NCI-H146 (cell line): ENCODE results near the gene CLEC2B.
"Not testable (repeated sequence)": the region's sequence is repeated elsewhere in the genome, so short reads cannot be mapped to it uniquely, and the experiment has no call there.

Experiments used
- DNase-seq: peaks from one replicate; lab custom pipeline; 2025; lab: John Stamatoyannopoulos, UW

Gene CLEC2B

DNA sequence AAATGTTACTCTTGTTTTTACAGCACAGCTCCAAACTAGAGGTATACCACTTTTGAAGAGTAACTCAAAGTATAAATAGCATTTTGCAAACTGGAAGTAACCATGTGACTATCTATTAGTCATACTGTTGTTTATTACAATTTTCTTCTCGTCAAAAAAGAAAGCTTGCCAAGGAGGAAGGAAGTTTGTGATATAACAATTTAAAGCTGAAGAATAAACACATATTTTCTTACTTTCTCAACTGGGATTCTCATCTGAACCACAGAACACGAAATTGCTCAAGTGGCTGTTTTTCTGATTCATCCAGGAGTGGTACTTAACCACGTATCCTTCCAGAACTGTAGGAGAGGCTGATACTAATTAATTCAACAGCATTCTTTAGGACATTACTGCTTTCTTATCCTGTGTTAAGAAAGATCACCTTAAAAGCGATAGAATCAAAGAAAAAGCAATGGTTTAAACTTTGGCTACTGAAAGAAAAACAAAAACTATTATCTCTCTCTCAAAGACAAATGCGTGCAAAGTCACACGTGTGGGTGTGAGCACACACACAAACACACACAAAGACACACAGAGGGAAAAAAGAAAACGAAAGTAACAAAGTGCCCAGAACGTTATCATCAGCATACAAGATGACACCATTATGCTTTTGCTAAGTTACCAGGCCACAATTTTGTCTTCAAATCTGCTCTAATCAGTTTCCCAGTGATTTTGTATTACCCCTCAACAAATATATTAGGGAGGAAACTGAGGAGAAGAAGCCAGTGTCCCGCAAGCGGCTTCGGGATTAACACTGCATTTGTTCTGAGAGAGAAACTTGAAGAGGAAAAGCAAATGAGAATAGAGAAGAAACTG lies at the start of gene CLEC2B:
Gene CLEC2B (minus strand): TSS at position 48 of the 855 bp plus-strand sequence.
- no peak for DNase-seq

DNA sequence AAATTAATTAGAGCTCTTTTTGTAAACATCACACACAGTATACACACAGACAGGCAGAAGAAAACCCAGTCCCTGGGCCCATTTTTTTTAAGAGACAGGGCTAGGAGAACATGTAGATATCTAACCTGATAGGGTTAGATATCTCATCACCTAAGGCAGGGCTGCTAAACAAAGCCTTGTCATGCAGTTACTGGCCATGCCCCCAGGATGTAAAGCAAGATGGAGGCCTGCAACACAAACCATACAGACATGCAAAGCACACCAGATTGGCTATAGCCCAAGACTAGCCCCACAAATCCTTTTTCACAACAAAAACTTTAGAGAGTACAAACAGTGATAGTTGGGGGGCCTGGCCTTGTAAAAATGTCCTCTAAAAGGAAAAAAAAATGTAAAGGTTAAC lies 42.6 kb upstream of the CLEC2B start:
- no peak for DNase-seq

DNA sequence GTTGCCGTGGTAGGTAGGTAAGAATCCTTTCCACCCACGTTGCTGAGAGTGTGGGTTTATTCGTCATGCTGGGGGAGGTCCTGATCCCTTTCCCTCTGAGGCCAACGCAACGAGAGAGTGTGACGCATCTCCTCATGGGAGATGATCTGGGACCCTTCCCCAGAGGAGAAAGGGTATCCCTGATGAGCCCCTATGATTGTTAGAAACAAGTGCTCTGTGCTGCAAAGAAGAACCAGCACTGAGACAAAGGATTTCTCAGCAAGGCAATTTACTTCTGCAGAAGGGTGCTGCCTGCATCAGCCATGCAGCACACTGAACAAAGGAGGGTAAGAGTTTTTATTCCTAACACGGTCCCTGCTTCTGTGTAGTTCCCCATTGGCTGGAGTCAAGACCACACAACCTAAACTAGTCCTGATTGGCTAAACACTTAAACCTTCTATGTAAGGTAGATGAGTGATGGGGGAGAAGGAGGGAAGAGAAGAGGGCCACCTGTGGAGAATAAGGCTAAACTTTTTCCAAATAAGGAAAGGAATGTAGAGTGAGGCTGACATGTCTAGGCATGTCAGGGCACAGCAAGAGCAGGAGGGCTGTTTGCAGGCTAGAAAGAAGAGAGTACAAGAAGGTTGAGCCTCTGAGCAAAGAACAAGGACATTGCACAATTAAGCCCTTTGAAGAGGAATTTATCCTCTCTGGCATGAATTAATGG lies 41.7 kb upstream of the CLEC2B start:
- DNase-seq = no peak

DNA sequence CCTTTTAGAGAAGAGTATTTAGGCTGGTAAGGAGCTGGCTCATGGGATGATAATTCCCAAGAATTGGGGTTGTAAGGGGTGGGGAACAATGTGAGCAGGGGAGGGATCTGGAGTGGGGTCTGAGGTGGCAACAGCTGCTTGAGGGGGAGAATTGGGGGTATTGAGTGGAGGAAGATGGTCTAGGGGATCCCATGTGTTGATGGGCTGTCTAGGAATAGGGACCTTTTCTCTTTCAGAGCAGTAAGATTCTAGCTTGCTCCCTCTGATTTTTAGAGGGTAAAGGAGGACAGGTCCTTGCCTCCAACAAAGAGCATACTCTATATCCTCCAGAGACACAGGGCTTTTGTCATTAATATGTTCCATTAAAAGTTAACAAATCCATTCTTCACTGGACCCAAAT lies 40.6 kb upstream of the CLEC2B start:
- no peak for DNase-seq

DNA sequence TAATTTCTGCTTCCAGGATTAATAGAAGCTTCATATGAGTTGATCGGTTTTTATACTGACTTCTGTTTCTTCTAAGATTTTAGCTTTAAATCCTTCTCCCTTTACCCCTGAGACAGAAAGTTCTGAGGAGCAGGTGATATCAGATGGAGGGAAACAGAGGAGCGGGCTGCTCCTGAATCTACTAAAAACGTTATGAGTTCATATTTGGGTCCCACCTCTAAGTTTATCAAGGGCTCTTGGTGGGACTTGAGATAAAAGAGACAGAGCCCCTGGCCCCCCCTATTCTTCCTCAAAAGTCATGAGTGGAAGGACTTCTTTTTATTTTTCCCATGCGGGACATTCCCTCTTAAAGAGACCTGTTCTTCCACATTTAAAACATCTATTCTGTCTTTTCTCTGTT lies 39.2 kb upstream of the CLEC2B start:
- DNase-seq = no peak

DNA sequence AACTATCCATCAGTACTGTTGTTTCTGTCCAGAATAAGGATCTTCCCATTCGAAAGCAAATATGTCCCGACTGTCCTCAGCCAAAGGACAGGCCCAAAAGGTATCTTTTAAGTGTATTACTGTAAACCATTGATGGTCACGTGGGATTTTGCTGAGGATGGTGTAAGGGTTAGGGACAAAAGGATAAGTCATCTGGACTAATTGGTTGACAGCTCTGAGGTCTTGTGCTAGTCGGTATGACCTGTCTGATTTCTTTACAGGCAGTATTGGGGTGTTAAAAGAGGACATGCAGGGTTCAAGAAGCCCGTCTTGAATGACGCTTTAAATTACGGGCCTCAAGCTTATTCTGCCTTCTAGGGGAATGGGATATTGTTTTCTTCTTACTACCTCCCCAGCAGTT lies 38.6 kb upstream of the CLEC2B start:
- no peak for DNase-seq

DNA sequence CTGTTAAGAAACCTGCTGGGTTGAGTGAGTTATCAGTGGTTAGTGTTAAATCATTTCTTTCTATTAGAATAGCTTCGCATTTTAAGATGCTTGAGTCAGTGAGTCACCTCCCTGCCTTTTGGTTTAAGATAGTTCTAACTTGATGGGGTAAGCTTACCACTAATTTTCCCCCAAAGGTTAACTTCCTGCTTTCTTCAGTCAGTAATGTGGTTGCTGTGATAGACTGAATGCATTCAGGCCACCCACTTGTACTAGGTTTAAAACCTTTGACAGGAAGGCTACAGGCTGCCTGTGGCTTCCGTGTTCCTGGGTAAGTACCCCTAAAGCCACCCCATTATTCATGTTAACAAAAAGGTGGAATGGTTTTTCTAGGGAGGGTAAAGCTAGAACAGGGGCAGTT lies 37.7 kb upstream of the CLEC2B start:
- no peak for DNase-seq

- DNase-seq = no peak
Measured at GRCh38 chr12:9902539-9903228, 33.5 kb upstream of the CLEC2B start.

DNA sequence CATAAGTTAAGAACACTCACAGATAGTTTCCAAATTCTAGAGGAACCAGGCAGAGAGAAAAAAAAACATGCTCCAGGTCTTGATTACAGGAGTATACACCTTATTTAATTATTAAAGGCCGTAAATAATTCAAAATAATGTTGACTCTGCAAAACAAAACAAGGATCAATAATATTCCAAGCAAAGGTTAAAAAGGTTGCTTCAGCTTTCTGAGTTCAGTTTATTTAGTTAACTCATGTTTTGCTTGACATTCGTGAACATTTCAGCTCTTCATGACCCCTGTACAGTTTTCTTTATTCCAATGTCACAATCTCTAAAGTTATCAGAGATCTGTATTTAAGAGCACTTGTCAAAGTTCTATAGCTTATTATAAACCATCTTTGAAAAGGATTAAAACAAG lies 31.8 kb upstream of the CLEC2B start:
- no peak for DNase-seq

DNA sequence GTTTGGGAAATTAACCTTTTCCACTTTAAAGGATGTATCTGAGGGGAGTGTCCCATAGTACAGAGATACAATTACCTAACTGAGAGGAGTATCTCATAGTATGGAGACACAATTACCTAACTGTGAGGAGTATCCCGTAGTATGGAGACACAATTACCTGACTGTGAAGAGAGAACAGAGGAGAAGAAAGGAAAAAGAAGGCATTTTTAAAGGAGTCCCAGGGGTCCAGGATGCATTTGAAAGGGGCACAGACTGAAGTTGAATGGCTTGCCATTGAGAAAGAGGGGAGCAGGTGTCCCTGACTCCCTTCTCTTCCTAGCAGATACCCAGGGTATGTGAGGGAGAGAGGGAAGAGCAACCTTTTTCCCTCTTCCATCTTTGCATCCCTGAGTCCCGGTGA lies 30.1 kb upstream of the CLEC2B start:
- no peak for DNase-seq

- DNase-seq = no peak
Measured at GRCh38 chr12:9897535-9897934, 28.4 kb upstream of the CLEC2B start.

GRCh38 chr12:9895215-9895971 lies 26.2 kb upstream of the CLEC2B start:
- DNase-seq = no peak

GRCh38 chr12:9888665-9889273 lies 19.6 kb upstream of the CLEC2B start:
- no peak for DNase-seq

DNA sequence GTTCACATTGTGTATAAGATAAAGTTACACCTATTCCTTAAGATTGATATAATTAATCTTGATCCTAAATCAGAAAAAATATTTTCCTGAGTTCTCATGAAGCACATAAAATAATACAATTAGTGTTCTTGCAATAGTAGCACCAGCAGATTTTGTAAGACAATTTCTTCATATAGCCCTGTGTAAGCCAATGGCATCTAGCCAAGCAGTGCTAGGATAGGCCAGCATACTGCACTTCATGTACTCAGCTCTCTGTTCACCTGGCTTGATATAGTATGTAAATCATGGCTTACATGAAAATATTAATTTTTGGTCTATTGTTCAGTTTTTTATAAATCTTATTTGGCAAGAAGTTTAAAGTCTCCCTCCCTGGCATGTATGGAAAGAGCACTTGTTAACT lies 14.0 kb upstream of the CLEC2B start:
- no peak for DNase-seq

GRCh38 chr12:9881988-9882387 lies 12.8 kb upstream of the CLEC2B start:
- DNase-seq = no peak

- no peak for DNase-seq
Measured at GRCh38 chr12:9881246-9881645, 12.1 kb upstream of the CLEC2B start, which contains the start of gene KLRF2. KLRF2 (plus strand) TSS chr12:9881489; CDS start chr12:9881596, 107 bp downstream.

DNA sequence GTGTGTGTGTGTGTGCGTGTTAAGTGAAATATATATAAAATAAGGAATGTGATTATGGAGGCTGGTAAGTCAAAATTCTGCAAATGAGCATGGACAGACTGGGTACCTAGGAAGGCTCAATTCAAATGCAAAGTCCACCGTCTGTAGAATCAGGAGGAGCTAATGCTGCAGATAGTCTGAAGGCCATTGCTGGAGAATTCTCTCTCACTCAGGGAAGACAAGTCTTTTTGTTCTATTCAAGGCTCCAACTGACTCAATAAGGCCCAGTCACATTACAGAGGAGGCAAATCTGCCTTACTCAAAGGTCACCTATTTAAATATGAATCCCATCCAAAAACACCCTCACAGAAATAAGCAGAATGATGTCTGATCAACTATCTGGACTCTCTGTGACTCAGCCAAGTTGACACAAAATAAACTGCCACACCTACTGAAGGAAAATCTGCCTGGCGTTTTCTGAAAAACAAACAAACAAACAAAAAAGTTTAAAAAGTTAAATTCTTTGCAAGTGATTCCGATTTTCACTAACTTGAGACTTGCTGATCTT lies 11.5 kb upstream of the CLEC2B start:
- DNase-seq = no peak

GRCh38 chr12:9876120-9876519 lies 7.0 kb upstream of the CLEC2B start:
- DNase-seq = not testable (repeated sequence)

GRCh38 chr12:9872742-9873141 lies 3.6 kb upstream of the CLEC2B start:
- no peak for DNase-seq

GRCh38 chr12:9872162-9872561 lies 3.0 kb upstream of the CLEC2B start:
- DNase-seq = no peak

- no peak for DNase-seq
Measured at GRCh38 chr12:9870286-9870866, 1.2 kb upstream of the CLEC2B start.
